B cell (primary cell): ENCODE data around the gene FGFRL1.

Experiments used
- CTCF ChIP-seq: fragments of 200-600 bp; IDR thresholded peaks from one replicate; pipeline ENCODE4 v1.8.0; 2022; ENCODE audit warnings: antibody characterized with exemption, mild to moderate bottlenecking
- EZH2 ChIP-seq: IDR thresholded peaks from 2 replicates; pipeline ENCODE4 v1.6.1; 2012; ENCODE audit warnings: borderline replicate concordance, low read depth, mild to moderate bottlenecking, moderate library complexity, low read length; ENCODE audit not compliant: insufficient read depth, poor library complexity, severe bottlenecking

- TF ChIP-seq CTCF (no peak), EZH2 (no peak)
Measured at GRCh38 chr4:992297-993110, 18.9 kb upstream of the FGFRL1 start.
